HepG2 (cell line): ENCODE results near the gene IGFBP6. TPM values are rescaled to one million over a fixed set of nuclear protein-coding genes. Genes with fewer than 3 reads are reported as not detected.

Experiments
- FOXK1 ChIP-seq: sonication (generic); formaldehyde crosslinking; IDR thresholded peaks from 2 replicates; pipeline ENCODE4 v1.4.0; 2020; ENCODE audit warnings: low read depth, missing genetic modification reagents, borderline replicate concordance
- IKZF1 ChIP-seq: fragments of 450-650 bp; IDR thresholded peaks from 2 replicates; pipeline ENCODE4 v1.7.1; 2016
- KMT2B ChIP-seq: IDR thresholded peaks from 2 replicates; pipeline ENCODE4 v1.6.1; 2016; ENCODE audit warnings: missing genetic modification reagents, missing compliant biosample characterization
- MNT ChIP-seq: fragments of 450-650 bp; IDR thresholded peaks from 2 replicates; pipeline ENCODE4 v1.6.1; 2016
- PITX1 ChIP-seq: sonication (generic); formaldehyde crosslinking; IDR thresholded peaks from 2 replicates; pipeline ENCODE4 v1.5.1; 2020; ENCODE audit warnings: mild to moderate bottlenecking, missing genetic modification reagents
- PREB ChIP-seq: sonication (generic); formaldehyde crosslinking; IDR thresholded peaks from 2 replicates; pipeline ENCODE4 v1.4.0; 2020; ENCODE audit warnings: missing genetic modification reagents
- RNF2 ChIP-seq: fragments of 450-650 bp; conservative IDR thresholded peaks from 2 replicates; pipeline ENCODE4 v1.6.1; 2016; ENCODE audit warnings: low read depth
- RNF219 ChIP-seq: sonication (generic); formaldehyde crosslinking; IDR thresholded peaks from 2 replicates; pipeline ENCODE4 v1.5.0; 2020; ENCODE audit warnings: mild to moderate bottlenecking, missing genetic modification reagents
- RXRB ChIP-seq: IDR thresholded peaks from 2 replicates; pipeline ENCODE4 v1.6.1; 2016; ENCODE audit warnings: borderline replicate concordance, missing genetic modification reagents, missing compliant biosample characterization
- SAP130 ChIP-seq: IDR thresholded peaks from 2 replicates; pipeline ENCODE4 v1.6.1; 2016; ENCODE audit warnings: low read depth
- TERF1 ChIP-seq: sonication (generic); formaldehyde crosslinking; IDR thresholded peaks from 2 replicates; pipeline ENCODE4 v1.8.0; 2022; ENCODE audit warnings: mild to moderate bottlenecking, missing genetic modification reagents, moderate library complexity
- THAP8 ChIP-seq: sonication (generic); formaldehyde crosslinking; IDR thresholded peaks from 2 replicates; pipeline ENCODE4 v1.5.1; 2020; ENCODE audit warnings: missing genetic modification reagents, mild to moderate bottlenecking, borderline replicate concordance
- TOPORS ChIP-seq: sonication (generic); formaldehyde crosslinking; IDR thresholded peaks from 2 replicates; pipeline ENCODE4 v1.8.0; 2023; ENCODE audit warnings: mild to moderate bottlenecking, missing genetic modification reagents
- U2AF1 ChIP-seq: fragments of 200-400 bp; formaldehyde crosslinking; optimal IDR thresholded peaks from 2 replicates; pipeline ENCODE3; 2017; ENCODE audit warnings: mild to moderate bottlenecking, low read depth, low read length
- ZFP62 ChIP-seq: sonication (generic); formaldehyde crosslinking; IDR thresholded peaks from 2 replicates; pipeline ENCODE4 v1.4.0; 2020; ENCODE audit warnings: missing genetic modification reagents
- ZNF160 ChIP-seq: sonication (generic); formaldehyde crosslinking; IDR thresholded peaks from 2 replicates; pipeline ENCODE4 v1.8.0; 2022; ENCODE audit warnings: mild to moderate bottlenecking, inconsistent platforms, missing genetic modification reagents
- ZNF234 ChIP-seq: sonication (generic); formaldehyde crosslinking; conservative IDR thresholded peaks from 2 replicates; pipeline ENCODE4 v1.5.1; 2020; ENCODE audit warnings: mild to moderate bottlenecking, missing genetic modification reagents
- ZNF317 ChIP-seq: sonication (generic); formaldehyde crosslinking; IDR thresholded peaks from 2 replicates; pipeline ENCODE4 v1.5.0; 2020; ENCODE audit warnings: mild to moderate bottlenecking, missing genetic modification reagents
- ZNF530 ChIP-seq: sonication (generic); formaldehyde crosslinking; IDR thresholded peaks from 2 replicates; pipeline ENCODE4 v1.5.0; 2020; ENCODE audit warnings: low read depth, mild to moderate bottlenecking, missing genetic modification reagents
- ZNF549 ChIP-seq: sonication (generic); formaldehyde crosslinking; IDR thresholded peaks from 2 replicates; pipeline ENCODE4 v1.5.0; 2020; ENCODE audit warnings: missing genetic modification reagents
- ZNF605 ChIP-seq: sonication (generic); formaldehyde crosslinking; IDR thresholded peaks from 2 replicates; pipeline ENCODE4 v1.8.0; 2022; ENCODE audit warnings: mild to moderate bottlenecking, missing genetic modification reagents
- ZNF639 ChIP-seq: conservative IDR thresholded peaks from 2 replicates; pipeline ENCODE4 v1.6.1; 2018; ENCODE audit warnings: missing genetic modification reagents
- ZNF746 ChIP-seq: sonication (generic); formaldehyde crosslinking; IDR thresholded peaks from 2 replicates; pipeline ENCODE4 v1.8.0; 2022; ENCODE audit warnings: mild to moderate bottlenecking, missing genetic modification reagents
- polyA plus RNA-seq, 8 experiments: library from polyadenylated mRNA; depleted of rRNA in 3 of 8; stranded (reverse) in 7 of 8; unstranded in 1 of 8; fragments of >200 nt; fragmentation: Illumina TruSeq in 4 of 8; extraction: Trizol in 4 of 8; gene quantifications; 2 replicates each; pipeline versions ENCODE4 v1.2.1 to v1.2.3, GENCODE V29; 2011 to 2016; ENCODE audit warnings: low read depth in 4 of 8, missing spikeins in 1 of 8, mixed read lengths in 1 of 8; ENCODE audit not compliant: insufficient read depth in 1 of 8
- total RNA-seq, 5 experiments: library from RNA; depleted of rRNA; stranded (reverse); fragments of >200 nt; fragmentation: Illumina TruSeq; extraction: Trizol; gene quantifications; 2 replicates each; pipeline ENCODE4 v1.2.3, GENCODE V29; 2016; ENCODE audit warnings: low read depth in 1 of 5

The IGFBP6 gene
- total and polyA plus RNA-seq, 2 of the 13 experiments (the other 11 are each of a cell fraction or from before 2014, with no cell fraction given): 3.9 to 25.2 TPM

GRCh38 chr12:53101931-53102781 is 4.7 kb downstream of the IGFBP6 start (continued):
- TF ChIP-seq ZNF605 (CRISPR knock-in tag) (0 out of 2 replicates have a peak, but pooled peaks have one; percentile 44), THAP8 (CRISPR knock-in tag) (no peak), FOXK1 (CRISPR knock-in tag) (0 out of 2 replicates have a peak, but pooled peaks have one; percentile 18), TERF1 (no peak), ZNF234 (CRISPR knock-in tag) (no peak), PREB (CRISPR knock-in tag) (no peak), ZNF746 (no peak), ZFP62 (CRISPR knock-in tag) (no peak), RXRB (CRISPR knock-in tag) (no peak; the same call in none of the 2 replicates), IKZF1 (no peak), ZNF160 (CRISPR knock-in tag) (no peak), KMT2B (no peak), RNF219 (CRISPR knock-in tag) (no peak), MNT (no peak), SAP130 (0 out of 2 replicates have a peak, but pooled peaks have one; percentile 16), ZNF549 (CRISPR knock-in tag) (peak; percentile 93), ZNF530 (CRISPR knock-in tag) (no peak), U2AF1 (no peak), PITX1 (CRISPR knock-in tag) (peak; percentile 96), ZNF317 (CRISPR knock-in tag) (no peak), RNF2 (no peak), ZNF639 (CRISPR knock-in tag) (no peak), TOPORS (CRISPR knock-in tag) (no peak)
